Epithelial cell of prostate (primary cell): Measurements from ENCODE around the gene PLPP3.

Experiments
- DNase-seq: peaks from one replicate; pipeline ENCODE4 v3.0.0-alpha.2; 2011; ENCODE audit warnings: low read depth, low spot score
- H3K27ac ChIP-seq: fragments of 450-650 bp; 2 replicates; pipeline ENCODE4 v1.5.1; 2017; ENCODE audit warnings: mild to moderate bottlenecking

The PLPP3 gene

DNA sequence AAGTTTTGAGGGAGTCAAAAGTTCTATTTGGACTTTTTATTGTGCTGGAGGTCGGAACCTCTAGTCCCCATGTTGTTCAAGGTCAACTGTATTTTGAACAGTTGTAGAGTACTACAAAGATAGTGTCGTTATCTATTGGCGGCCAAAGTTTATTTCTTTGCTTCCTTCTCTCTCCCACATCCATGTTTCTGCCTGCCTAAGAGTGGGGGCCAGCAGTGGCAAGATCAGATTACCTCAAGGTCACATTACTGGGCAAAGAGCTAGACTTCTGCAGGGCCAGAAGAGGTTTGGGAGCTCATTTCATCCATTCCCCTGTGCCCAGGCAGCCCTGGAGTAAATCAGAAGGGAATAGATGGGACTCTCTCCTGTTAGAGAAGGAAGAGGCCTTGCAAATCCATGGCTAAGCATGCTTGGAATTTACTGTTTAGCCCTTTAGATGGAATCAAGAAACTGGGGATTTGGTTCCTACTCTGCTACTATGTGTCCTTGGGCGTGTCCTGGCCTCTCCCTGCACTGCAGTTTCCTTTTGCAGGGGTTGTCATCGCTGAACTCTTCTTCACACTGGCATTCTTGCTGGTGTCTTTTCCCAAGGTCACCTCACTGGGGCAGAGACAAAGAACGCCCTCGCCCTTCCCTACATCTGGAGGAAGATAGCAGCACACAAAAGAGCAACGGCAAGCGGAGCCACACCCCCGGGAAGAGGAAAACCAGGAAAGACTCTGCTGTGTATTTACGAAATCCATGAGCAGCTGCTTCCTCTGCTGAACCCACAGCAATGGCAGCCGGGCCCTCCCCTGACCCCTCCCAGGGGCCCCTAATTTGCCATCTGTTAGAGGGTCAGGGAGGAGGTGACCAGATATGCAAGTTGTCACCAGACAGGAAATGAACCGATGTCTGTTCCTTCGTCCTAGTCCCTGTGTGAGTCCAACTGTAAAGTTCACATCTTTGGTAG is 73.3 kb downstream of the PLPP3 start:
- H3K27ac ChIP-seq = peak overlapping the region; percentile 61
- no peak for DNase-seq

DNA sequence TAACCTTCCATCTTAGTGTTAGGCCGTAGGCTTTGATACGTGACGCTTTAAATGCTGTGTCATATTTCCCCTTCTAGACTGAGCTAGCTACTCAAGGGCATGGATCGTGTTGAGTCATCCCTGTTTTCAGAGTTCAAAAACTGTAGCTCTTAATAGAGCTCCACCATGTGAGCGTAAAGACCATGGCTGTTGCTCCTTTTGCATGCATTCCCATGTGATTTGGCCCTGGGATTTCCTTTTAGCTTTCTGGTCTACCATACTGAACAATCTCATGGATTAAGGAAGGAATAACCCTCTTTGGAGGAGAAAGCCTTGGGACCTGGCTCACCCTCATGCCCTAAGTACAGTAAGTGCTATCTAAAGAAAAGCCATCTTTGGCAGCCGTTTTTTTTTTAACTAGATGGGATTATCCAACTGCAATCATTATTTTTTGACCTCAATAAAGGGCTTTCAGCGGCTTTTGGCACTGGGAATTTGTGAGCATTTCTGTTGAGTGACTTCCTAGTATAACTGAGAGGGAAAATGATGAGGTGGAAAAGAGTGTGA is 76.6 kb downstream of the PLPP3 start:
- no peak overlapping the region for H3K27ac ChIP-seq
- DNase-seq = no peak

DNA sequence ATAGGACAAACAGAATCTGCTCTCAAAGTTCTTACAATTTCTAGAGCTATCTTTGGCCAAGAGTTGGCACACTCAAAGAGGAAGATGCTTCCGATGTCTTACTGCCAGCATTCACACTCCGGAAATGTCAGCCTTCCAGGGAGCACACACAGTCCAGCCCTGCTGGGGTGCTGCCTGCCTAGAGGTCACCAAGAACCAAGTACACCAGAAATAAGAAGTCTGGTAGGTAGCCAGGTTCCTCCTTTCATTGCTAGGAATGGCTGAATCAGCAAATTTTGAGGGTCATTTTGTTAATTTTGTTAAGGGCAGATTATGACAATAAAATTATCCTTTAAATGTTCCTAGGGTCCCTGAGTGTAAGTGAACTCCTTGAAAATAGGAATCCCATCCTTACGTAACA is 77.5 kb downstream of the PLPP3 start:
- no peak for DNase-seq
- H3K27ac ChIP-seq = no peak overlapping the region

DNA sequence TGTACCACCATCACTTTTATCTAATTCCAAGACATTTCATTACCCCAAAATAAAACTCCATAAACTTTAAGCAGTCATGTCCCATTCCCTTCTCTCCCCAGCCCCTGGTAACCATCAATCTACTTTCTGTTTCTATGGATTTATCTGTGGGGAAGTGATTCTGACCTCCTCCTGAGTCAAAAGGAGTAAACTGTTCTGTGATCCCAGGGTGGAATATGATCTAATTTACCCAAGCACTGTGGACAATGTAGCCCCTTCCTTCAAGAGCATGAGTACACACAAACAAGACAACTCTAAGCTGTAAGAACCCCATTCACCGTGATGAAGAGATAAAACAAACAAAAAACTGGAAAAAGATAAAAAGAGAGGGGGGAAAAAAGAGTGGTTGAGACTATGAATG is 77.9 kb downstream of the PLPP3 start:
- H3K27ac ChIP-seq = no peak overlapping the region
- DNase-seq = no peak

DNA sequence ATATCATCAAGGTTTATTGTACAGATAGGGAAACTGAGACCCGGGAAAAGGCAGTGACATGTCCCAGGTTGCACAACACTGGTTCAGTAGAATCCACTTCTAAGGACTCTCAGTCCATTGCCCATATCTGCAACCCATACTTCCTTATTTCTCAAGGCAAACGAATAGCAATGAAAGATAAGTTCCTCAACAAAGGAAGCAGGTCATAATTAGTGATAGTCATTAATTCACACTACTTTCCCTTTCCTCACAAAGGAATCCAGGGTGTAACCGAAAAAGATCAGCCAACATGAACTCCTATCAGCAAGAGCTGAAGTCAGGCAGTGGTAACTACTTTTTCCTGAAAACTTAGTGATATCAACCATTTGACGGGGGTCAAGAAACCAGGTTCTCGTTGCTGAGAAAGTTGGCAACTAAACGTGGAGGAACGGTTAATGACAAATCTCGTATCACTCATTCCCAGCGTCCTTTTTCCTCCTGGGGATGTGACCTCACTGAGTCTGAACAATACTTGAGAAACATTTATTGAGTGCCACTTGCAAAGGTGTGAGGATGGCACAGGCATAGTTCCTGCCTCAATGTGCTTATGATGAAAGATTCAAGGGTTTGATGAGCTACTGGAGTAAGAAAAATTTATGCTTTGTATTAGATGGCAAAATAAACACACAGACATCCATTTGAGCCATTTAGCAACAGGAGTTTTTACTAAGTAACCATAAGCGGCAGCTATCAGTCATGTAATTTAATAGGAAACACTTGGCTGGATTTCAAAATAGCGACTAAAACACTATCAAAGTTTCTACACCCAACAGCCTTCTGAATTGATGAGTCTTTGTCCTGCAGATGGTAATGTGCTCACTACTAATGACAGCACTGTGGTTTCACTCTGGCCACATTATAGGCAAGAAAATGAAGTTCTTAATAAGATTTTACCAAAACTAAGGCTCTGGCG is 82.3 kb downstream of the PLPP3 start:
- DNase-seq = no peak
- H3K27ac ChIP-seq = no peak overlapping the region

DNA sequence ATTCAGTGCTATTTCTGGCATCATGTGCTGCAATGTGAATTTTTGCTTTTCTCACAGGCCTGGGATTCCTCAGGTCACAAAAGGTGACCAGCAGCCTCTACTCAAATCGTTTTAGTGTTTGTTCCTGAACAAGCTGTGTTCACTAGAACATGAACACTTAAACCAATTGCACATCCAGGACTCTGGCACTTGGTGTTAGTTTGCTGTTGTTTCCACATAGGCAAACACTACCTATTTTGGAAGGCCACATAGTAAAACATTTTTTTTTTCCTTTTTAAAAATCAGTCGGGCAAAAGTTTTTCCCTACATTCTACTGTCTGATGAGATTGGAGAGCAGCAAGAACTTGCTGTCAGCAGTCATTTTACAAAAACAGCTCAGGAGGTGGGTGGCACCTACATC is 83.2 kb downstream of the PLPP3 start:
- no peak overlapping the region for H3K27ac ChIP-seq
- no peak for DNase-seq

DNA sequence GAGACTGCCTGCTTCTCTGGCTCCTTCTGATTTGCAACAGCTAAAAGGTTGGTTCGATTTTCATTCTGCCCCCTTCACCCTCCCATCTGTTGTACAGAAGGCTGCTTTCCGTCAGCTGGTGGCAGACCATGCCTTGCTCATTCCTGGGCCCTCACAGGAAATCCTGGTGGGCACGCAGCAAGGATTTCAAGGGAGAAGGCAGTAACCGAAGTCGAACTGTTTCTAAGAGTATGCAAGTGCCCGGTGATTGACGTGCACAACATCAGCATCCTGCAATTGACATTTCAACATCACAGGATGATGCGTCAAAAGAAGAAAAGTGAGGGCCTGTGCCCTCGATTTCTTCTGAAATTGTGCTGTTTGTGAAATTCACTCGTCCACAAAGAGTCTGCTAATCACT is 83.8 kb downstream of the PLPP3 start:
- H3K27ac ChIP-seq = no peak overlapping the region
- DNase-seq = no peak

DNA sequence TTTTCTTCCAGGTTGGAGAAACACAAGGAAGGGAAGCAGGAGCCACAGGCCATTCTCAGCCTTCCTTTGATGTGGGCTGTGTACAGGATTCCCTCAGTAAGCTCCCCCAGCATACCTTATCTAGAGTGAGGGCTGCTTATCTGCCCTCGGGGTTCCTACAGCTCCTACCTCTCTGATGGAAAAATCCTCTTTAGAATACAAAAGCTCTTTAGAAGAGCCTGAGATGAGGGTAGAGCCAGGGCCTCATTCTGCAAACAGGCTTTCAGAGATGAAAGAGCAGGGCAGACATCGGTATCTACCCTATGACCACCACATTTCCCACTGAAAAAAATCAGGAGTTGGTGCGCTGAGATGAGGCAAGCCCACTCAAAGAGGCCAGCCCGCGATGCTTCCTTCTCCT is 85.1 kb downstream of the PLPP3 start:
- no peak overlapping the region for H3K27ac ChIP-seq
- no peak for DNase-seq

DNA sequence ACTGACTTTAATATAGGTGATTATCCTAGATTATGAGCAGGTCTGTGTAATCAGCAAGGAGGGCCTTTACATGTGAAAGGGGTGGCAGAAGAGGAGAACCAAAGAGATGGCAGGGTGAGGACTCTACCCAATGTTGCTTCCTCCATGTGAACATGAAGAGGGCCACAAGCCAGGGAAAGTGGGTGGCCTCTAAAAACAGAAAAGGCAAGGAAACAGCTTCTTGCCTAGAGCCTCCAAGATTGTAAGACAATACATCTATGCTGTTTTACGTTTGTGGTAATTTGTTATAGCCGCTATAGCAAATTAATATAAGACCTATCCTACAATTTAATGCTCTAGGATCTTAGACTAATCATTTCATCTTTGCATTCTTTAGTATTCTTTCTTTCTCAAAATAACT is 85.5 kb downstream of the PLPP3 start:
- no peak overlapping the region for H3K27ac ChIP-seq
- no peak for DNase-seq

DNA sequence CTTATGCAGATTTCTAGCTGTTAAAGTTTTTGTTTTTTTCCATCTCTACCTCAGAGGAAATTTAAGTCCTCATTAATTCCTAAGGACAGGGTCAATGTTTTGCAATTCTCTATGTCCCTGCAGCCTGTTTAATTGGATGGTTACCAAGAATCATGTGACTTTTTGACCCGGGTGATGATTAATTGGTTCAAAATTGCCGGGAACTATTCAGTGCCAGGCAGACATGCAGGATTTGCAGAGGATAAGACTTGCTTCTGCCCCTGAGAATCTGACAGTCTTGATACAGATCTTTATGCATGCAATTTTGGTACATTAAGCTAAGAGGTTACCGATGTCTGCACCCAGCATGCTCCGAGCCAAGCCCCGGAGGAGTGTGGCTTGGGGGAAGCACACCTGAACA is 87.9 kb downstream of the PLPP3 start:
- H3K27ac ChIP-seq = no peak overlapping the region
- no peak for DNase-seq

DNA sequence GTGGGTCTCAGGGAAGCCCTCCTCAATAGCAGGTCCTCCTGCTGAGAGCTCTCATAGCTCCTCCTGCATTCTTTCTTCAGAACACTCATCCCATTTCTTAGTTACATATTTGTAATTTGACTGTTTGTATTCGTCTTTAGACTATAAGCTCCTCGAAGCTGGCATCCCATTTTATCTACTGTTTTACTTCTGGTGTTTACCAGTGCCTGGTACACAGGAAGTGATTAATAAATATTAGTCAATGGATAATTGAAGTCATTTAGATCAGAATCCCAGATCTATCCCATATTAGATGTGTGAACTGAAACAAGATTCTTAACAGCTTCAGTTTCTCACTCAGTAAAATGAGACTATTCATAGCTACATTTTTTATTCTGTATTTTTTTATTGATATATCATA is 88.7 kb downstream of the PLPP3 start:
- H3K27ac ChIP-seq = no peak overlapping the region
- DNase-seq = no peak

DNA sequence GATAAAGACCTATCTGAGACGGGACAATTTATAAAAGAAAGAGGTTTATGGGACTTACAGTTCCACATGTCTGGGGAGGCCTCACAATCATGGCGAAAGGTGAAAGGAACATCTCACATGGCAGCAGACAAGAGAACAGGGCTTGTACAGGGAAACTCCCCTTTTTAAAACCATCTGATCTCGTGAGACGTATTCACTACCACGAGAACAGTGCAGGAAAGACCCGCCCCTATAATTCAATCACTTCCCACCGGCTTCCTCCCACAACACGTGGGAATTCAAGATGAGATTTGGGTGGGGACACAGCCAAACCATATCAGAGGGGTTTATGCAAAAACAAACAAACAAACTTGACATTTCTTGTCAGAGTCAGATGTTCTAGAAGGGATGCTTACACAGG is 89.7 kb downstream of the PLPP3 start:
- no peak for DNase-seq
- no peak overlapping the region for H3K27ac ChIP-seq

DNA sequence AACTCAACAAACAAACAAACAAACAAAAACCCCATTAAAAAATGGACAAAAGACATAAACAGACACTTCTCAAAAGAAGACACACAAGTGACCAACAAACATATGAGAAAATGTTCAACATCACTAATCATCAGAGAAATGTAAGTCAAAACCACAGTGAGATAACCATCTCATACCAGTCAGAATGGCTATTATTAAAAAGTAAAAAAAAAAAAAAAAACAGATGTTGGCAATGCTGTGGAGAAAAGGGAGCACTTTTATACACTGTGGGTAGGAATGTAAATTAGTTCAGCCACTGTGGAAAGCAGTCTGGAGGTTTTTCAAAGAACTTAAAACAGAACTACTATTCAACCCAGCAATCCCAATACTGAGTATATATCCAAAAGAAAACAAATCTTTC is 94.7 kb downstream of the PLPP3 start:
- no peak overlapping the region for H3K27ac ChIP-seq
- DNase-seq = no peak

DNA sequence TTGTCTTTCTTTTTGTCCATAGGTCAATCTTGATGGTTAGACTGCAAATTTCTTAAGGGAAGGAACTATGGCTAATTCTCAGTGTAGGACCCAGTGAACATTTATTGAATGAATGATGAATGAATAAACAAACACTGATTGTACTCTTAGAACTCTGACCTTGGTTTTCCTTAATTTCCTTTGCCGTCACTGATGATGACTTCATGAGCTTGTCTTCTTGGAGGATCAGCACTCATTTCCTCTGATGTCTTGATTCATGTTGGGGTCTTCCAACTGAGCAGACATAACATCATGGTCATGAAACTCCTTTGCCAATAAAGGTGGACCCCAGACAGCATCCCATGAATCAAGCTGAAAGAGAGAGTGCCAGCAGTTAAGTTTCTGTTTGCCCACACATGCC is 96.3 kb downstream of the PLPP3 start:
- no peak for DNase-seq
- no peak overlapping the region for H3K27ac ChIP-seq

DNA sequence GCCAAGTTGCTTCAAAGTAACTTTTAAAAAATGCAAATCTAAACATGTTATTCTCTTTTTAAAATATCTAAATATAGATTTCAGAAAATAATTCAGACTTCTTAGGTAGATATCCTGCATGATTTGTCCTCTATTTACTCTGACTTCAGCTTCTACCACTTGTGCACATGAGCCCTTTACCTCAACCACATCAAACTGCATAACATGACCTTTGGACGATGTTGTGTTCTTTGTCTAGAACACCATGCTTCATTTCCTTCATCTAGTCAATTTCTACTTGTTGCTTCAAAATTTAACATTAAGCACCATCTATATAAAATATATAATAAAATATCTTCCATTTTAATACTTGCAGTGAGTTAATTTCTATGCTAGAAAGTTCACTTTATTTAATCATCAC is 96.9 kb downstream of the PLPP3 start:
- DNase-seq = no peak
- no peak overlapping the region for H3K27ac ChIP-seq

DNA sequence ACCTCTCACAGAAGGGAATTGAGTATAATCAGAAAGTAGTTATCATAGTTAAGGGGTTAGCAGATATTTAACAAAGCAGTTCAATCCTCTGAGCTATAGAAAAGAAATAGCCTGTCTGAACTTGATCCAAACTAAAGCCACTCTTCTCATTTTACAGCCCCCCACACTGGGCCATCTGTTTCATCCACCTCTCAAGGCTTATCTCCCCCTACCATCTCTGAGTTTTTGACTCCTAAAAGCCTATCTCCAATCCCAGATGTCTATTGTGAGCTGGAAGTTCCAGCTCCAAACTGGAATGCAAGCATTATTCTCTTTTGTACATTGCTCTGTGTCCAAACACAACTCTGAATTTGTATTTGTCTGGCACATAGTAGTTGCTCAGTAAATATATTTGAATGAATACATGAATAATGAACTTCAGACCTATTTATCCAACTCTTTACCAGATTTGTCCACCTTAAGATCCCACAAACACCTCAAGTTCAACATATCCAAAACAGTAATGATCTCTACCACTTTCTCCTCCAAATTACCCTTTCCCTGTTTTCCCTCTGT is 98.1 kb downstream of the PLPP3 start:
- no peak overlapping the region for H3K27ac ChIP-seq
- DNase-seq = no peak

DNA sequence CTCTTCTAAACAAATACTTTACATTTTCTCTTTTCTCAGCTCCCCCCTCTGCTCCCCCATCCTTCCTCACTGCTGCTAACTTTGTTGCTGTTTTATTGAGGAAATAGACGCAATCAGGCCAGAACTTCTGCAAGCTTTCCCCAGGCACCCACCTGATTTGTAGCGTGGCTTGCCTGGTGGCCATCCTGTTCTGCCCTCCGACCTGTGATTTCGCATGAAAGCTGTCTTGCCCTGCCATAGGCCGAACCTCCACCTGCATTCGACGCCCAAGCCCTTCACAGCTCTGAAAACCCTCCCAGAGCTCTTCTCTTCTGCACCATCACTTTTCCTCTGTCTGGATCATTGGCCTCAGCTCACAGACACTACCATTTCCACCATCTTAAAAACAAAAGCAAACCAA is 100.6 kb downstream of the PLPP3 start:
- no peak for DNase-seq

DNA sequence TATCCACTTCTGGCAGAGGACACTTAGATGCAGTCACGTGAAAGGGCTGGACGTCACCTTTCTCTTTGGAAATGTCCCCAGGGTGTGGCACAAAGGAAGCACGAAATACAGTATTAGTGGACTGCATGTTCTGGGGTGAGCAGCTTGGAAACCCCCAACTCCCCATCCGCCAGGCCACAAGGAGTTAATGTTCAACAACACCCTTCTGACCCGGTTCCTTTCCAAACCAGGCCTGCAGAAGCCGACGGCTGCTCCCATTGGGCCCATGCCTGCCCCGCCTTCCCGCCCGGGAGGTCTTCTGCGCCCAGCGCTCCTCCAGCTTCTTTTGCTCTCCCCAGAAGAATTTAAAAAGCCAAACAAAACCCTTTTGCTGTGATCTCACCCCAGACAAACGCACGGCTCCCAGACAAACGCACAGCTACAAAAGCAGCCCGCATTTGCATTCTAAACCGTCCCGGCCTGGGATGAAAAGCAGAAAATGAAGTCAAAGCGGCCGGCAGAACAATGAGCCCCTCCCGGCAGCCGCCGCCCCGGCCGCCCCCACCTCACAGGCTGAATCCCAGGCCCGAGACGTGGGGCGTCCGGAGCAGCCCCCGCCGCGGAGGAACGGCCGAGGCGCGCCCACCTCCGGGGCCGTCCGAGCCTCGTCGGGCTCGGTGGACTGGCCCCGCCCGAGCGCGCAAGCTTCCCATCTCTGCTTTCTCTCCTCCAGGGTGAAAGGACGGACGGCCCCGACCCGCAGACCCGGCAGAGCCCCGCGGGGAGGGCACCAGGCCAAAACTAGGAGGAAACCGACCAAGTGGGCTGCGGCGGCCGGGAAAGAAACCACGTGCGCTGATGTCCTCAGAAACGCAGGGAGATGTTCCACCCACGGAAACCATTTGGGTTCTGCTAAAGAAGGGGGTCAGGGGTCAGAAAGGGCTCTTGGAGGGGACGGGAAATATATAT is 101.9 kb downstream of the PLPP3 start:
- no peak for DNase-seq
- H3K27ac ChIP-seq = no peak overlapping the region

More for the DNA sequence above, 100.6 kb downstream of the PLPP3 start:
- no peak overlapping the region for H3K27ac ChIP-seq

DNA sequence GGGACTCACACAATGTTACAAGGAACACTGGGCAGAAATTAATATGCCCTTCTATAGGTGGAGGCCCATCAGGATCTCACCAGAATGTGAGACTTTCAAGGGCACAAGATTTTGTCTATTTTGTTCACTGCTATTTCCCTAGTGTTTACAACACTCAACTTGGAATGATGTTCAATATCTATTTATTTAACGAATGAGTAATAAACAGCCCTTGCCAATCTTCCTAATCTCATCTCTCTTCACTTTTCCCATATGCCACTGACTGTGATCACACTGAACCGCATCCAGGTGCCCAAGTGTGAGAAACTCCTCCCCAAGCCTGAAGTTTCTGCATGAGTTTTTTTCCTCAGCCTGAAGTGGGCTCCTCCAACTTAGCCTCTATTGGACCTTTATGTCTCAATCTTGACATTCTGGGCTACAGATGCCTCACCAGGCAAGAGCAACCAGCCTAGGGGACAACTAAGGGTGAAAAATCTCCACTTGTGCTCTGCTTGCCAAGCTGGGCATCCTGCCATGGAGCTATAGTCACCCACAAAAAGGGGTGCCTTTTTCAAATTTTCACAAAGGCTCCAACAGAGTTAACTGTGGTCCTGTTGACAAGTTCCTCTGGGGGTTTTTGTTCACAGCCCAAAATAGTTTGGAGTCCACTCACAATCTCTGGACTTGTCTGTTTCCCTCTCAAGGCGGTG is 105.6 kb downstream of the PLPP3 start:
- DNase-seq = no peak

More for the DNA sequence above, 105.6 kb downstream of the PLPP3 start:
- no peak overlapping the region for H3K27ac ChIP-seq
